NAMALWA (cell line): Measurements from ENCODE around the gene C2orf92.
A peak's percentile ranks its signal among the peaks of the same experiment; 100 is the strongest.

Source experiments
- DNase-seq: peaks from one replicate; pipeline ENCODE4 v3.0.0-alpha.2; 2015; ENCODE audit warnings: low spot score

Gene C2orf92

DNA sequence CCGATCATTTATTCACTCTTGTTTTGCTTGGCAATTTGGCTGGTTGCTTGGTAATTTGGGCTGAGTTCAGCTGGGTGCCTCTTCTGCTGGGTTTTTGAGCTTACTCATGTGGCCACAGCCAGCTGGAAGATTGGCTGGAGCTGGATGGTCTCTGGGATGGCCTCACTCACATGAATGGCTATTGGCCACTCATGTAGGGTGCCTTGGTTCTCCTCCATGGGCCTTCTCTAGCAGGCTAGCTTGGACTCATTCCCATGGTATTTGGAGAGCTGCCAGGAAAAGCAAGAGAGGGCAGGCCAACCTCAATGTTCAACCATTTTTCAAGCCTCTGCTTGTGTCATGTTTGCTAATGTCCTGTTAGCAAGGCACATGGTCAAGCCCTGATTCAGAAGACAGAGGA, 60.7 kb downstream of the C2orf92 start:
- DNase-seq = no peak

DNA sequence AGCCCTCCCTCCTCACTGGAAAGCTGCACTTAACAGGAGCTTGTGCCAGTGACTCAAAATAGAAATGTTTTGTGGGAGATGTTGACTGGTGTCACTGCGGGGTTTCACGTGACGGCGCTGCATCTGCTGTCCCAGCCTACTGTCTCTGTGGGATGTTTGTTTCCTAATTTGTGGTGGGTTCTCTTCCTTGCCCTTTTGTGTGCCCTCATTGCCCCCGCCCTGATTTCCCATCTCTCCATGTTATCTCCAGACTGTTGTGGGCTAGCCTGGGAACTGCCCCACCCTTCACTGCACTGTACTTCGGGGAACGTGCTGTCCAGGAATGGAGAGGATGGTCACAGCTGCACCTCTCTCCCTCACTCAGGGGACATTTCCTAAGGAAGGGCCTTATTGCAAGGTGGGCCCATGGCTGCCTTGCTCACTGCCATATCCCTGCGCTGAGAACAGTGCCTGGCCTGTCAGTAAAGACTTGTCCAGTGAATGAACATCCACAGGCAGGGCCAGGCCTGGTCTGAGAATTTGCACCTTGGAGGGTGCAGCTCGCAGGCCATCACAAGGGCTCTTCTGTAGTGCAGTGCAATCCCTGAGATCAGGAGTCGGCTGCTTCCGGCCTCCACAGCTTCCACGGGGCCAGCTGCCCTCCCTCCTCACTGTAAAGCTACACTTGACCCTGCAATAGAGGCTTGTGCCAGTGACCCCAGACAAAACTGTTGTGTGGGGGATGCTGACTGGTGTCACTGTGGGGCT, 61.9 kb downstream of the C2orf92 start:
- DNase-seq = no peak

DNA sequence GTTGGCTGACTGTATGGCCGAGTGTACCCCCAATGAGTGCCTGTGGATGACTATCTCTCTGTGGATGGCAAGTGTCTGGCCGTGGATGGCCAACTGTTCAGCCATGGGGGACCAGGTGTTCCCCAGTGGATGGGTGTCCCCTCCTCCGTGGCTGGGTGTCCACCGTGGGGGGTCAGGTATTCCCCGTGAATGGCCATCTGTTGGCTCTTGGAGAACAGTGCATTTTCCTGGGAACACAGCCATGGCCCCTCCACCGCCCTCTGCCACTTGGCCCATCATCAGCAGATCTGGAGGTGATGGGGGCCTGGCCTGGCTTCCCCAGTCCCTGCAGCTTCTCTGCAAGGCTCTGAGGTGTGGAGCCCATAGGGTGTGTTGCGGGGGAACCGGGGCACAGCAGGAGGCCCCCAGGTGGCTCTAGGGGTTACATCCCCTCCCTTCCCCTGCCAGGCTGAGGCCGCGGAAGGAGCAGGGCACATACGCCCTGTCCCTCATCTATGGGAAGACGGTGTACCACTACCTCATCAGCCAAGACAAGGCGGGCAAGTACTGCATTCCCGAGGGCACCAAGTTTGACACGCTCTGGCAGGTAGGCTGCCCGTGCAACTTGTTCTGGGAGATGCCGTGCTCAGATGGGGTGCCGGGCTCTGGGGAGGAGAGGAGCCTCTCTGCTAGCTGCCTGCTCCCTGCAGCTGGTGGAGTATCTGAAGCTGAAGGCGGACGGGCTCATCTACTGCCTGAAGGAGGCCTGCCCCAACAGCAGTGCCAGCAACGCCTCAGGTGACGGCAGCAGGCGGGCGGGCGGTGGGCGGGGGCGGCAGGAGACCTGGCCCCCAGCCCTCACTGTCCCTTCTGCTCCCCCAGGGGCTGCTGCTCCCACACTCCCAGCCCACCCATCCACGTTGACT, 63.2 kb downstream of the C2orf92 start:
- no peak for DNase-seq

DNA sequence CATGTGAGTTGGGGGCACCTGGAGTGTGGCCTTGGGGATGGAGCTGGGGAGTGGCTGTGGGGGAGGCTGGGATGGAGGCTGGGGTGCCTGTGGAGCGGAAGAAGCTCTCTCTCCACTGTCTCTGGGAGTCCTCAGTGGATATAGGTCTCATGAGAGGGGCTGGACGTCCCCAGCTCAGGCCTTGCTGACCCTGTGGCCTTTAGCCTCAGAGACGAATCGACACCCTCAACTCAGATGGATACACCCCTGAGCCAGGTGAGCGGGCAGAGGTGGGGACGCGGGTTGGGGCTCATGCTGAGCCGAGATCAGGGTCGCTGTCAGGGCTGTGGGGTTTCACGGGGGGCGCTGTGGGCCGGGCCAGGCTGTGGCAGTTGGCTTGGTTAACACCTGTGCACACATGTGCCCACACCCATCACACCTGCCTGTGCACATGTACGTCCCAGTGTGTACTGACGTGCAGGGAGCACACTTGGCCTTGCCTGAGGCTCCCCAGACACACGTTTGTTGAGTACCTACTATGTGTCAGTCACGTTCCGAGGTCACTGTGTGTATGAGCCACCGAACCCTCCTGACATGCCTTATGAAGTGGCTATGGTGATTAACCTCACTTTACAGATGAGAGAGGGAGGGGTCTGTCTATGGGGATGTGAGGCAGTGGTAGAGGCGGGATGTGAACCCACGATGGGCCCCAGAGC, 64.0 kb downstream of the C2orf92 start:
- DNase-seq = no peak

DNA sequence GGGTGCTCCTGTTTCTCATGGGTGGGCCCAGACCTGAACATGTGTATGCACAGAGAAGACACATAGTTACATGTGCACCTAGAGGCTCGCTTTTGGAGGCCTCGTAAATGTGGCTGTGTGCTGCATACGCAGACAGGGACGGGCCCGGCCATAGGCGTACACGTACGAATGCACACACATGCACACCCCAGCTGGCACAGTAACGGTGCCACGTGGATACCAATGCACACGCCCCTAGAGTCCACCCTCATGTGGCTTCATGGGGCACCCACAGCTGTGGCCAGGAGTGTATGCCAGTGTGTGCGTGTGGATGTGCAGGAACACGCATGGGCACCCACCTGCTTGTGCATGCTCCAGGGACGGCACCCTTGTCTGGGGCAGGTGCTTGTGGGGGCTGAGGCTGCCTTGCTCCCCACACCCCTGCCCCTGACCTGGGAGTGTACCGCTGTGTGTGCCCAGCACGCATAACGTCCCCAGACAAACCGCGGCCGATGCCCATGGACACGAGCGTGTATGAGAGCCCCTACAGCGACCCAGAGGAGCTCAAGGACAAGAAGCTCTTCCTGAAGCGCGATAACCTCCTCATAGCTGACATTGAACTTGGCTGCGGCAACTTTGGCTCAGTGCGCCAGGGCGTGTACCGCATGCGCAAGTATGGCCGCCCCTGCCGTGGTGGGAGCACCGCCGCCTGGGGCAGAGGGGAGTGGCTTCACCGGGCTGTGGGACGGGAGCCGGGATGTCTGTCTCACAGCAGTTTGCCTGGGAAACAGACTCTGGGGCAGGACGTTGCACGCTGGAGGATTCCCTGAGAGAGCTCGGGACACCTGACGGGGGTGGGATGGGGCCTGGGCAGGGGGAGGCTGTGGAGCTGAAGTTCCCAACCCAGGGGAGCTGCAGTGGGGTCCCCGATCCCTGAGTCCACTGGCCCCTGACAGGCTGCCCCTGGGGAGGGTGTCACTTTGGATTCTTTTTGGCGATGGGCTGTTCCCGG, 64.8 kb downstream of the C2orf92 start:
- no peak for DNase-seq

DNA sequence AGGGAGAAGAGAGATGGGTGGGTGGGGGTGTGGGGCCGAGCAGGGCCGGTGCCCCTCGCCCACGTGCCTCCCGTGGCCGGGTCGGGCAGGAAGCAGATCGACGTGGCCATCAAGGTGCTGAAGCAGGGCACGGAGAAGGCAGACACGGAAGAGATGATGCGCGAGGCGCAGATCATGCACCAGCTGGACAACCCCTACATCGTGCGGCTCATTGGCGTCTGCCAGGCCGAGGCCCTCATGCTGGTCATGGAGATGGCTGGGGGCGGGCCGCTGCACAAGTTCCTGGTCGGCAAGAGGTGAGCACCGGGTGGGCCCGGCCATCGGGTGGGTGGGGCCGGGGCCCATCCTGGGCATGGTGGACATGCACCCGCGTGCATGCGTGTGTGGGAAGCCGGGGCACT, 65.6 kb downstream of the C2orf92 start:
- no peak for DNase-seq

DNA sequence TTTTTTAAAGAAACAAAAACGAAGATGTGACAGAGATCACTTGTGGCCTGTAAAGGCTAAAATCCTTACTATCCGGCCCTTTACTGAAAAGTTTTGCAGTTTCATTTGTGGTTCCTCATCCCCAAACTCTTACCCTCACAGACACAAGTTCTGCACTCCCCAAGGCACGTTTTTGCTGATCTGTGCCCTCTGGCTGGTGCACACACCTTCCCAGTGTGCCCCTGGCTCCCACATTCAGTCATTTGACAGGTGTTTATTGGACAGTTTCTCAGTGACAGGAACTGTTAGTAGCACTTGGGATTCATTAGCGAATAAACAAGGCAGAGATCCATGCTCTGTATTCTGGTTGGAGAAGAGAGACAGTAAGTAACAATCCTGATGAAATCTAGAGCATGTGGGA, 66.7 kb downstream of the C2orf92 start:
- DNase-seq = no peak

DNA sequence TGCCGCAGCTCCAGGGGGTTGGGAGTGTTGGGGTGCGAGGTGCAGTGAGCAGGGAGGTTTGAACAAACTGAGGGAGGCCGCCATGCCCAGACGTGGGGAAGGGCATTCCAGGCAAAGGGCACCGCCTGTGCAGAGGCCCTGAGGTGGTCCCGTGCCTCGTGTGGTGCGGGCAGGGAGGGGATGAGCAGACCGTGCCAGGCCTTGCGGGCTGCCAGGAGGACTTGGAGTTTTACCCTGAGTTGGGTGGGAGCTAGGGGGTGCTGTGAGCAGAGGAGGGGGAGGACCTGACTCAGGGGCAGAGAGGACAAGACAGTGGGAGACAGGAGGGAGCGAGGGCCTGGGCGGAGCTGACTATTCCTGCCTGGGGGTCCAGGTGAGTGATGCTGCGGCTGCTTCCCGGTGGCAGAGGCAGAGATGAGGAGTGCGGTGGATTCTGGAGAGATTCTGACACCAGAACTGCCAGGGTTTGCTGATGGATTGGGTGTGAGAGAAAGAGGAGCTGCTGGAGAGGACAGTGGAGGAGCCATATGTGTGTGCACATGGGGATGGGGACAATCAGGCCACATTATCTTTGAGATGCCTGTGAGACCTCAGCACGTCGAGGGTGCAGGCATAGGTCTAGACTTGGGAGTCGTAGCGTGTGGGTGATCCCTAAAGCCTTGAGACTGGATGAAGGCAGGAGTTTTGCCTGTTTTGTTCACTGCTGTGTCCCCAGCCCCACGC, 67.3 kb downstream of the C2orf92 start:
- DNase-seq = no peak

DNA sequence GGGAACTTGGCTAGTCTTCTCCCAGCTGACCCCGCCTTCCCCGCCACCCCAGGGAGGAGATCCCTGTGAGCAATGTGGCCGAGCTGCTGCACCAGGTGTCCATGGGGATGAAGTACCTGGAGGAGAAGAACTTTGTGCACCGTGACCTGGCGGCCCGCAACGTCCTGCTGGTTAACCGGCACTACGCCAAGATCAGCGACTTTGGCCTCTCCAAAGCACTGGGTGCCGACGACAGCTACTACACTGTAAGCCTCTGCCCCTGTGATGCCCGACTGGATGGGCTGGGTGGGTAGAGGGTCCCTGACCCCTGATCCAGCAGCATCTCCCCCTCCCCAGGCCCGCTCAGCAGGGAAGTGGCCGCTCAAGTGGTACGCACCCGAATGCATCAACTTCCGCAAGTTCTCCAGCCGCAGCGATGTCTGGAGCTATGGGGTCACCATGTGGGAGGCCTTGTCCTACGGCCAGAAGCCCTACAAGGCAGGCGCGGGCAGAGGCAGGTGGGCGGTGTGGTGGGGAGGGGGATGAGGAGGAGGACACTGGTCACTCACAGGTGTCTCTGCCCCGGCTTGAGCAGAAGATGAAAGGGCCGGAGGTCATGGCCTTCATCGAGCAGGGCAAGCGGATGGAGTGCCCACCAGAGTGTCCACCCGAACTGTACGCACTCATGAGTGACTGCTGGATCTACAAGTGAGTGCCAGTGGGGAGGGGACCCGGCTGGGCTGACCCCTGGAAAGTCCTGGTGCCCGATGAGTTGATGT, 68.1 kb downstream of the C2orf92 start:
- no peak for DNase-seq

DNA sequence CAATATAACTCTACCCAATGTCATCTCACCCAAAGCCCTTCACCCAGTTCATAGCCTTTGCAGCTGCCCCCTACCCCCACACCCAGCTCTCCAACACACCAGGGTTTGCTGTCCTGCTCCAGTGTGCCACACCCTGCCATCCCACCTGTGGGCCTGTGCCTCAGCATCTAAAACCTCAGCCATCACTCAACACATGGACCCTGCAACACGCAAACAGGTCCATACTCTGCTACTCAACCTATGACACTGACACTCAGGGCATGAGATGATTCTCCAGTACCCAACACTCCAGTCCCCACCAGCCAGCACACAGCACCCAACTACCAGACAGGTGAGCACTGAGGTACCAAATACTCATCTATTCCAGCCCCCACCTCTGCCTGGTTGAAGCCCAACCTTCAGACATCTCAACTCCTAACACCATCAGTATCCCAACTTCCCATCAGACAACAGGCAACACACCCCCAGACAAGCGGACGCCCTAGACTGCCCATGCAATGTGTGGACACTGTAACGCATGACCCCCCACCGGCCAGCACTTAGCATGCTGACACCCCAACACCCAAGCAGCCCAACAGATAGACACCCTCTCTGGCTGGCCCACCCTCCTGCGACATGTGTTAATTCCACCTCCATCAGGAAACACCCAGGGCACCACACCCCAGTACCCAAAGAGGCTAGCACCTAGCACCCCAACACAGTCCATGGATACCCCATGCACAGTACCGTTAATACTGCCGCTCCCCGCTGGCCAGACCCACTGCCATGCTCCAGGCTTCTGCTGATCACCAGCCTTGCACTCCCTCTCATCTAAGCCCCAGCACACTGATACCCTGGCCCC, 68.9 kb downstream of the C2orf92 start:
- no peak for DNase-seq

DNA sequence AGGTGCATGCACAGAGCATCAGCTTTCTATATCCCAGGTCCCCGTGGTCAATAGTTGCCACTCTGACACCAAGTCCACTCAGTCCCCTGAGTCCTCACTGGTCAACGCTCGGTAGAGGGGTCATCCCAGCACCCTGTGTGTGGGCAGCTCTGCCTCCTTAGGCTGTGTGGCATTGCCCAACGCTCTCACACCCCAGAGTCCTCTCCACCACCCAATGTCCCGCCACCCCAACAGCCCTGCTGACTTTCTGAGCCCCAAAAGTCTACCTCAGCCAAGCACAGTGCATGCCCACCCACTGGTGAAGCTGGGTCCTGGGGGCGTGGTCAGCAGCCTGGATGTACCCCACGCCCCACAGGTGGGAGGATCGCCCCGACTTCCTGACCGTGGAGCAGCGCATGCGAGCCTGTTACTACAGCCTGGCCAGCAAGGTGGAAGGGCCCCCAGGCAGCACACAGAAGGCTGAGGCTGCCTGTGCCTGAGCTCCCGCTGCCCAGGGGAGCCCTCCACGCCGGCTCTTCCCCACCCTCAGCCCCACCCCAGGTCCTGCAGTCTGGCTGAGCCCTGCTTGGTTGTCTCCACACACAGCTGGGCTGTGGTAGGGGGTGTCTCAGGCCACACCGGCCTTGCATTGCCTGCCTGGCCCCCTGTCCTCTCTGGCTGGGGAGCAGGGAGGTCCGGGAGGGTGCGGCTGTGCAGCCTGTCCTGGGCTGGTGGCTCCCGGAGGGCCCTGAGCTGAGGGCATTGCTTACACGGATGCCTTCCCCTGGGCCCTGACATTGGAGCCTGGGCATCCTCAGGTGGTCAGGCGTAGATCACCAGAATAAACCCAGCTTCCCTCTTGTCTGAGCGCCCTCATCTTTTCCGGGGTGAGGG, 69.7 kb downstream of the C2orf92 start:
- DNase-seq = no peak

DNA sequence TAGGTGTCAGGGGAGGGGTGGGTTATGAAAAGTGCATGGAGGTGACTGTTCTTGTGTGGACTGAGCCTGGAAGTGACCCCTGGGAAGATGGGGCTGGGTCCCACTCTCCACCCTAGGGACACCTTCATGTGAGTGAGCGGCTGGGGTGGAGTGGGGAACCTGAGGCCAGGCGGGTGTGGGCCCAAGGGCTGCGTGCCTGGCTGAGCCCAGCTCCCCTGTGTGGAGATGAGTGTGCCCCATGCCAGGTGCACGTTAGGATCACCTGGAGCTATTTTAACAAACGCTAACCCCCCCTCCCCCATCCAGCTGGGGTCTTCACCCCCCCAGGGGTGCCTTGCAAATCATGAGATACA, 70.4 kb downstream of the C2orf92 start:
- DNase-seq = no peak

DNA sequence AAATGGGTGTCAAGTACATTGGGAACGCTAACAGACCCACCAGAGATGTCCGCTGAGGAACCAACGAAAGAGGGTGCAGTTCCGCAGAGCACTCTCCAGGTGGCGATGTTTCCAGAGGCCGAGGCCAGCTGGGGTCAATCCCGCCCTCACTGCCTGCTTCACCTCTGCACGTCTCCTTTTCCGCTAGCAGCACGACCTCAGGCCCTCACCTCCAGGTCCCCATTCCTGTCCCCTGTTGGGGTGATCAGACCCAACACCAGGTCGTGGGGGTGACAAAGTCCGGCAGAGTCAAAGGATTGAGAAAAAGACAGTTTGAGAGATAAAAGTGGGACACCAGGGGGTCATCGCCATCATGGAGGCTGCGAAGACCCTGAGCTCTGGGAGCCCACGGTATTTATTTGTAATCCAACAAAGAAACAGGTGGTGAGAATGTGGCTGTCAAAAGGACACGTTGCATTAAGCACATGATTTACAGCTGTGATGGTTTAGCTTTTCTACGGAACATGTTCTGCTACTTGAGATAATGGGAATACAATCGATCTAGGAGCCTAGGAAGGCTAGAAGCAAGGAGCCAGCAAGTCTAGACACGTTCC, 71.2 kb downstream of the C2orf92 start:
- peak; percentile 72 for DNase-seq

DNA sequence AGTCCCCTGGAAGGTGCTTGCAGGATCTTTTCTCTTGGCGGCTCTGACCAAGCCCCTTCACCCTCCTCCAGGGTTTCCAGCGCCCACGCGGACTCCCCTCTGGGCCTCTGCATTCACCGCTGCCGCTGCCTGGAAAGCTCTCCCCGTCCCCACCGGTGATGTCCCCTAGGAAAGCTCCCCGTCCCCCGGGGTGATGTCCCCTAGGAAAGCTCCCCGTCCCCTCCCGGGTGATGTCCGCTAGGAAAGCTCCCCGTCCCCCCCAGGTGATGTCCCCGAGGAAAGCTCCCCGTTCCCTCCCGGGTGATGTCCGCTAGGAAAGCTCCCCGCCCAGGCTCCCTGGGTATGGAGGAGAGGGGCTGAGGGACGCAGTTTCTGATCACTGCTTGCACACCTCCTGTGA, 71.7 kb downstream of the C2orf92 start:
- DNase-seq = no peak

DNA sequence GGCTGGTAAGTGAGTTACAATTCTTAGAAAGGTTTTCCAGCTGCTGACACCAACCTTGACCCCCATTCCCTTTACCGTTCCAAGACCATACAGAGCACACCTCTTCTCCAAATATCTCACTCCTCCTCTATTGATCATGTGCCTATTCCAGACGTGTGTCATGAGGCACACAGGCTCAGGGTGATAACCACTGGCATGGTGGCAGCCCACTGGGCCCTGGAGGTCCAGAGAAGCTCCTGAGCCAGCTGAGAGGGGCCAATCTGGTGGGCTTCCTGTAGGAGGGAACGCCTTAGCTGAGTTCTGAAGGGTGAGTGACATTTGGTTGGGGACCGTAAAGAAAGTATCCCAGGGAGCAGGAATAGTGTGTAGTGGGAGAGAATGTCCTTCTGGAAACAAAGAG, 72.2 kb downstream of the C2orf92 start:
- no peak for DNase-seq

DNA sequence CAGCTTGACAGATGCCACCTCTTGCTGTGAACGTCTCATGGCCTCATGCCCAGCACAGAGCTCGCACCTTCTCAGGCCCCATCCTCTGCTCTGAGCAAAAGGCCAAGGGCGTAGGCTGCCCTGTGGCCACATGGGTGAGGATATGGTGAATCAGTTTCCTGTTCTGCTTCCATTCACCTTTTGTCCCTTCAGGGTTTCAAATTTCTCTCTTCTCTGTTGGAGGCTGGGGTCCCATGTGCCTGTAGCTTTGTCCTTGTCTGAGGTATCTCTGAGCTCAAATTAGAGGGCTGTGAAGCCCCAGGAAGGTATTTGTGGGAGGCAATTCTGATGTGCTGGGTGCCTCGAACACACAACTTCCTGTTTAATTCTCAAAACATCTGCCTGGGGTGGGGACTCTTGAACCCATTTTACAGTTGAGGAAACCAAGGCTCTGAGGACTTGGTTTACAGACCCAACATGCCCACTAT, 72.9 kb downstream of the C2orf92 start:
- DNase-seq = no peak

DNA sequence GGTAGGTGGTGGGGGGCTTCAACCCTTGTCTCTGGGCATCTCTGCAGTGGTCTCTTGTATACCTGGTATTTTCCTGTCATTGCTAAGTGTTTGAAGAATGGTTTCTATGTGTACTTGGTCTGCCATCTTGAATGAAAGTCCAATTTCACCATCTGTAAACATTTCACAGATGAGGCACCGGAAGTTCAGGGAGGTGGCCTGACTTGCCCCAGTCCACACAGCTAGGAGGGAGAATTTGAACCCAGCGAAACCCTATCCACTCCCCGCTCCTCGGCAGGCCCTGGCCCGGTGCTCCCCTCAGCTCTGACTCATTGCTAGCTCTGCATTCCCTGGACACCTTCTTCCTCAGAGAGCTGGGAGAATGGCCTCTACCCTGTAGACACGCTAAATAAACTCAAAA, 74.4 kb downstream of the C2orf92 start:
- DNase-seq = no peak
